ENCODE data around the gene CDK1.

CDK1 gene

DNA sequence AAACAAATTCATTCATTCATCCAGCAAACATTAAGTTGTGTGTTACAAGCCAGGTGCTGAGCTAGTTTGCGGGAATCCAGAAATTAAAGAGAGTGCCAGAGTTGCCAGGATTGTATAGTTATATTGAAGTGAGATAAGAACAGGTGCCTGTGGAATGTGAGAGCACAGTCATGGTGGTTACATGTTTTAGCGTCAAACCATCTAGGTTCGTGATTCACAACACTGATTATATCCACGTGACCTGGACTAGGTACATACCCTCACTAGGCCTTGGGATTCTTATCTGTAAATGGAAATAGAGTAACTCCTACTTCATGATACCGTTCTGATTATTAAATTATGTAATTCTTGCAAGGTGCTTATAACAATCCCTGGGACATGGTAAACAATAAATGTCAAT lies 24.5 kb upstream of the CDK1 start:
- FAIRE-seq (no peak), DNase-seq (ENCODE audit: insufficient read length, low spot score) (no peak)
- TF ChIP-seq POLR2A (IDR thresholded peaks at IDR 0.05; ENCODE audit: low read depth, low read length): no peak

- DNase-seq (ENCODE audit: insufficient read length, low spot score) (no peak), FAIRE-seq (no peak)
- TF ChIP-seq POLR2A (IDR thresholded peaks at IDR 0.05; ENCODE audit: low read depth, low read length): no peak
These were observed 20.8 kb upstream of the CDK1 start for GRCh38 chr10:60757420-60757895.

DNA sequence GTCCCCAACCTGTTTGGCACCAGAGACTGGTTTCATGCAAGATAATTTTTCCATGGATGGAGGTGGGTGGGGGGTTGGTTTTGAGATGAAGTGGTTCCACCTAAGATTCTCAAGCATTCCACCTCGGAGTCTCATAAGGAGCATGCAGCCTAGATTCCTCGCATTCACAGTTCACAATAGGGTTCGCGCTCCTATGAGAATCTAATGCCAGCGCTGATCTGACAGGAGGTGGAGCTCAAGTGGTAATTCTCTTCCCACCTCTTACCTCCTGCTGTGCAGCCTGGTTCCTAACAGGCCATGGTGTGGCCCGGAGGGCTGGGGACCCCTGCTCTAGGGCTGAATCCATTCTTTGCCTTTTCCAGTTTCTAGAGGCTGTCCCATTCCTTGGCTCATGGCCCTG lies 19.1 kb upstream of the CDK1 start:
- TF ChIP-seq POLR2A (IDR thresholded peaks at IDR 0.05; ENCODE audit: low read depth, low read length): no peak
- DNase-seq (ENCODE audit: insufficient read length, low spot score): no peak
- FAIRE-seq: no peak

DNA sequence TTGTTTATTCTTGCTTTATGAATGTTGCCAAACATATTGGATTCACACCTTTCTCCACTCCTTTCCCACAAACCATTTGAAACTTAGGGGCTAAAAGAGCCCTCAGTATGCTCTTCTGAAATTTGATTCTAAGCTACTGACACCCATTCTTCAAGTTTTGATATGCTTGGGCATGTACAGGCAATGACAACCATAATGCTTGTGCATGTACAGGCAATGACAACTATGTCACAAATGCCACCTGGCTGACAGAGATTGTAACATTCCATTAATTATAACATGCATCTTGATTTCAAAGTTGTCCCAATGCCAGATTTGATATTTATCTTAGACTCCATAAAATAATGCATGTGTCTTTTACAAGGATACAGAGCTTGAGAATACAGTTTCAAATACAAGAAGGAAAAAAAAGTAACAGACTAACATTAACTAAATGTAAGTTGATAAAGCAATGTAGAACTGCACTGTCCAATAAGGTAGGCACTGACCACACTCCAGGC lies 17.5 kb upstream of the CDK1 start:
- FAIRE-seq (no peak), DNase-seq (ENCODE audit: insufficient read length, low spot score) (no peak)
- TF ChIP-seq POLR2A (IDR thresholded peaks at IDR 0.05; ENCODE audit: low read depth, low read length): no peak

DNA sequence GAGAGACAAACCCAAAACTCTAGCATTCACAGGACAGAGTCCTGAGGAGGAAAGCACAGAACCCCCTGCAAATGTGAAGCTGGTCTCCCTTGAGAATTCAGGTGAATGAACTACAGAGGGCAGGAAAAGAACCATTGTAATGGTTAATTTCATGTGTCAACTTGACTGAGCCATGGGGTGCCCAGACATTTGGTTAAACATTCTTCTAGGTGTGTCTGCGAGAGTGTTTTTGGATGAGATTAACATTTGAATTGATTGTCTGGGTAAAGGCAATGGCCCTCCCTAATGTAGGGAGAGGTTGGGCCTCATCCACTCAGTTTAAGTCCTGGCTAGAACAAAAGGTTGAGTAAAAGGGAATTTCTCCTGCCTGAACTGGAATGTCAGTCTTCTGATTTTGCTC lies 15.7 kb upstream of the CDK1 start:
- no peak for FAIRE-seq
- TF ChIP-seq POLR2A (IDR thresholded peaks at IDR 0.05; ENCODE audit: low read depth, low read length): no peak

DNA sequence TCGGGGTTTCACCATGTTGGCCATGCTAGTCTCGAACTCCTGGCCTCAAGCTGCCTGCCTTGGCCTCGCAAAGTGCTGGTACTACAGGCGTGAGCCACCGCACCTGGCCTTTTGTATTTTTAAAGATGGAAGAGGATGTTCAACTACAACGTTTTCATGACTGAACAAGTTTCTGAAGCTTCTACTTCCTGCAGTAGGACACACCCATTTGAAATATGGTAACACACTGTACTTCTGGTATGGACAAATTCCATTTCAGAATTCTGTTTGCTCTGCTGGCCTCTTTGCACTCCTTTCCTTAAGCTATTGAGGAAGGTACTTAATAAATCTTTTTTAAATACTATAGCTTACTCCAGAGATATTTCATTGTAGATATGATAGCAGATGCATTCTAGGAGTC lies 10.9 kb upstream of the CDK1 start:
- FAIRE-seq (no peak), DNase-seq (ENCODE audit: insufficient read length, low spot score) (no peak)
- TF ChIP-seq POLR2A (IDR thresholded peaks at IDR 0.05; ENCODE audit: low read depth, low read length): no peak

More for the DNA sequence above, 15.7 kb upstream of the CDK1 start:
- DNase-seq (ENCODE audit: insufficient read length, low spot score): no peak

- TF ChIP-seq POLR2A (IDR thresholded peaks at IDR 0.05; ENCODE audit: low read depth, low read length): no peak
- FAIRE-seq: no peak
- no peak for DNase-seq (ENCODE audit: insufficient read length, low spot score)
These were observed 8.9 kb upstream of the CDK1 start for GRCh38 chr10:60769406-60769805.

DNA sequence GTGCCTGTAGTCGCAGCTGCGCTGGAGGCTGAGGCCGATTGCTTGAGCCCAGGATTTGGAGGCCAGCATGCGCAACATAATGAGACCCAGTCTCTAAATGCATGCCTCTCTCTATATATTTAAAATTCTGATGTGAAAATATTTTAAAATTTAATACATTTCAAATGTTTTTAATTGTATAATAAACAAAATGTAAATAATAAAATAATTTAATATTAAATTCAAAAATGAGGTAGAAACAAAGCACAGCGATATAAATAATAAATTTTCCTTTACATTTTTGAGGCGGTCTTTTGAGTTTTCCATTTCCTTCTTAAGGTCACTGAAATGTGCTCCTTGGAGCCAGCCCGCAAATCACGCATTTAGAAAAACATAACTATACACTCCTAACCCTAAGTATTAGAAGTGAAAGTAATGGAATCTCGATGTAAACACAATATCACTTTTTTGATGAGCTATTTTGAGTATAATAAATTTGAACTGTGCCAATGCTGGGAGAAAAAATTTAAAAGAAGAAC lies 523 bp upstream of the CDK1 start:
- peak; percentile 7 for DNase-seq (ENCODE audit: insufficient read length, low spot score)
- no peak for TF ChIP-seq POLR2A (IDR thresholded peaks at IDR 0.05; ENCODE audit: low read depth, low read length)
- no peak for FAIRE-seq

GRCh38 chr10:60778971-60779796 lies 906 bp downstream of the CDK1 start:
- FAIRE-seq (no peak), DNase-seq (ENCODE audit: insufficient read length, low spot score) (no peak)
- no peak for TF ChIP-seq POLR2A (IDR thresholded peaks at IDR 0.05; ENCODE audit: low read depth, low read length)

DNA sequence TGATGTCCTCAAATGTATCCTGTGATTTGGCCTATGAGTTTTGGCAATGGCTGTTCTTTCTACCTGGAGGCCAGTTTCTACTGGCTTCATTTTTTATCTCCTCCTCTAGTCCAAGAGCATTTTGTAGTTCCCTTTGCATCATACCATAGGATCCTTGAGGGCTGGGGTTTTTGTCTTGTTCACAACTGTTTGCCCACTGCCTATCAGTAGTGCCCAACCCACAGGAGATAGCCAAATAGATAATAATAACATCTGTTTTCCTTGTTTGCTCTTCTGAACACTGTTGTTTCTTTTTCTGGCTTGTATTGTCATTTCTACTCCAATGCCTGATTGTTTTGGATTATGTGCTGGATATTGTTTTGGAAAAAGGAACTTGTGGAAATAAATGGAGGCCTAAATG lies 3.4 kb downstream of the CDK1 start:
- DNase-seq (ENCODE audit: insufficient read length, low spot score) (no peak), FAIRE-seq (peak; percentile 77)
- TF ChIP-seq POLR2A (IDR thresholded peaks at IDR 0.05; ENCODE audit: low read depth, low read length): no peak

GRCh38 chr10:60784641-60785040 lies 6.4 kb downstream of the CDK1 start:
- FAIRE-seq (peak; percentile 77), DNase-seq (ENCODE audit: insufficient read length, low spot score) (no peak)
- no peak for TF ChIP-seq POLR2A (IDR thresholded peaks at IDR 0.05; ENCODE audit: low read depth, low read length)

DNA sequence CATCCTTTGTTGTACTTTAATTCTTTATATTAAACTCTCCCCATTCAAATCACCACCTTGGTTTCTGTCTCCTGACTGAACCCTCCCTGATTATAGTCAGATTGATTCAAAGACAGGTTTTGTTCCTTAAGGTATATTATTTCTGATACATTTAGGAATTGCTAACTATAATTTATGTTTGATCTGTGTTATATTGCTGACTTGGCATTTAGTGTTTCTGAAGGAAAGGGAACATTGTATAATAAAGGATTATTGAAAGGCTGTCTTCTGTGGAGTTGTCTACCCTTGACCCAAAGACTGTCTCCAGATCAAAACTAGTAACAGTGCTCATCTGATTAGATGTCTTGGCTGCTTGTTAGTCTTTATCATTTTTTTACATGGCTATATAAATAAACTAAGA lies 10.3 kb downstream of the CDK1 start:
- FAIRE-seq (peak; percentile 43), DNase-seq (ENCODE audit: insufficient read length, low spot score) (no peak)
- no peak for TF ChIP-seq POLR2A (IDR thresholded peaks at IDR 0.05; ENCODE audit: low read depth, low read length)

GRCh38 chr10:60789340-60789739 lies 11.1 kb downstream of the CDK1 start:
- TF ChIP-seq POLR2A (IDR thresholded peaks at IDR 0.05; ENCODE audit: low read depth, low read length): no peak
- FAIRE-seq (peak; percentile 82), DNase-seq (ENCODE audit: insufficient read length, low spot score) (no peak)

GRCh38 chr10:60794953-60795352 lies 16.7 kb downstream of the CDK1 start:
- TF ChIP-seq POLR2A (IDR thresholded peaks at IDR 0.05; ENCODE audit: low read depth, low read length): no peak
- FAIRE-seq: peak; percentile 48
- DNase-seq (ENCODE audit: insufficient read length, low spot score): no peak

Data from H54 (cell line).